ENCODE data around the gene COBL.

- TF ChIP-seq CEBPB (IDR thresholded peaks at IDR 0.05) (no peak), YY1 (IDR thresholded peaks at IDR 0.05; ENCODE audit: low read depth) (no peak), EP300 (IDR thresholded peaks at IDR 0.05; ENCODE audit: borderline replicate concordance) (no peak), TAF1 (IDR thresholded peaks at IDR 0.05; ENCODE audit: low read depth) (no peak), FOXM1 (IDR thresholded peaks at IDR 0.05; ENCODE audit: borderline replicate concordance, low read depth) (no peak), TEAD4 (IDR thresholded peaks at IDR 0.05) (no peak), RAD21 (IDR thresholded peaks at IDR 0.05; ENCODE audit: low read depth) (no peak), EGR1 (IDR thresholded peaks at IDR 0.05) (no peak), USF1 (IDR thresholded peaks at IDR 0.05) (no peak), MAX (IDR thresholded peaks at IDR 0.05) (no peak)
These were observed 300.1 kb downstream of the COBL start for GRCh38 chr7:51016546-51016945.
